Subcutaneous adipose tissue (tissue), 4 donors: Measurements from ENCODE around the gene SLC33A1. TPM values are rescaled to one million over a fixed set of nuclear protein-coding genes. Genes with fewer than 3 reads are reported as not detected.

Source experiments
- CTCF ChIP-seq: fragments of 450-650 bp; IDR thresholded peaks from one replicate; pipeline ENCODE4 v1.5.1; 2016; ENCODE audit warnings: low read depth, mild to moderate bottlenecking, control low read depth, antibody characterized with exemption, moderate library complexity
- total RNA-seq, 4 donors: library from RNA; depleted of rRNA; stranded (reverse); fragments of >200 nt; gene quantifications; one replicate each; pipeline ENCODE4 v1.1.0, GENCODE V29; 2016

SLC33A1 gene
- total RNA-seq, 4 donors from 2014 or later = 17.0 to 33.4 (median 23.8) TPM

DNA sequence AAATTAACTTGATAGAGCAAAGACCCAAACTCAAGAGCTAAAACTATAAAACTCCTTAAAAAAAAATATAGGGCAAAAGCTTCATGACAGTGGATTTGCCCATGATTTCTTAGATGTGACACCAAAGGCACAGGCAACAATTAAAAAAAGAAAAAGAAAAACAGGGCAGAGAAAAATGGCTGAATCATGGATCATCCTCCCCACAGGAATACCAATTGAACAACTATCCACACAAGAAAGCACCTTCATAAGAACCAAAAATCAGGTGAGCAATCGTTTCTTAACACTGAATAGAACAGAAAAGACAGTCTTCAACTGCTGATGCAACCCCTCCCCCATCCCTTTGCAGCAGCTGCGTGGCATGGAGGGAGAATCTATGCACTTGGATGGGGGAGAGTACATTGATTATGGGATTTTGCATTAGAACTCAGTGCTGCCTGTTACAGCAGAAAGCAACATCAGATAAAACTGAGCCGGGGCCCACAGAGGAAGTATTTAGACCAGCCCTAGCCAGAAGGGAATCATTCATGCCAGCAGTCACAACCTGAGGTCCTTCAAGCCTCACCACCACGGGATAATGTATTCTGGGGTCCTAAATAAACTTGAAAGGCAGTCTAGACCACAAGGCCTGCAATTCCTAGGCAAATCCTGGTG is 63.8 kb downstream of the SLC33A1 start:
- no peak for TF ChIP-seq CTCF

DNA sequence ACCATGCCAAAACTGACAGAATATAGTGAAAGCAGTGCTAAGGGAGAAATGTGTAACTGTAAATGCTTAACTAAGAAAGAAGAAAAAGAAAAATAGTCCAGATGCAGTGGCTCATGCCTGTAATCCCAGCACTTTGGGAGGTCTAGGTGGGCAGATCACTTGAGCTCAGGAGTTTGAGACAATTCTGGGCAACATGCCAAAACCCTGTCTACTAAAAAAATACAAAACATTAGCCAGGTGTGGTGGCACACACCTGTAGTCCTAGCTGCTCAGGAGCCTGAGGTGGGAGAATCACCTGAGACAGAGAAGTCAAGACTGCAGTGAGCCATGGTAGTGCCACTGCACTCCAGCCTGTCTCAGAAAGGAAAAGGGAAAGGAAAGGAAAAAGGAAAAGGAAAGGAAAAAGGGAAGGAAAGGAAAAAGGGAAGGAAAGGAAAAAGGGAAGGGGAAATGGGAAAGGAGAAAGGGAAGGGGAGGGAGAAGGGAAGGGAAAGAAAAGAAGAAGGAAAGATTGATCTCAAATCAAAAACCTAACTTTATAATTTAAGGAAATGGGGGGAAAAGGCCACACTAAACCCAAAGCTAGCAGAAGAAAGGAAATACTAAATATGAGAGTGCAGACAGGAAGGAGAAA is 68.4 kb downstream of the SLC33A1 start:
- TF ChIP-seq CTCF = no peak

GRCh38 chr3:155782390-155782953 is 71.8 kb downstream of the SLC33A1 start:
- TF ChIP-seq CTCF = no peak

DNA sequence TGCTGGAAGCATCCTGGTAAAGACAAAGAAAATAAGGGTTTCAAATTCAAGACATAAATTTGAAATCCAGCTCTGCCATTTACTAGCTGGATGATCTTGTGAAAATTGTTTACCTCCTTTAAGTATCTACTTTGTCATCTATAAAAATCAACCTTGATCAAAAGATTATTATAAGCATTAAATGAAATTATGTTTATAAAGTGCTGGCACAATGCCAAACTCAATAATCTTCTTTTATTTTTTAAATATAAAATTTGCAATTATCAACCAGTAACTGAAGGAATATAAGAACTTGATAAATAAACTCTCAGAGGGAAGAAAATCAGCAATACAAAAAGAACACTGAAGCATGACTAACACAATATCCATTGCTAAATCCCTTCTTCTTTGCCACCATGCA is 73.9 kb downstream of the SLC33A1 start:
- no peak for TF ChIP-seq CTCF

DNA sequence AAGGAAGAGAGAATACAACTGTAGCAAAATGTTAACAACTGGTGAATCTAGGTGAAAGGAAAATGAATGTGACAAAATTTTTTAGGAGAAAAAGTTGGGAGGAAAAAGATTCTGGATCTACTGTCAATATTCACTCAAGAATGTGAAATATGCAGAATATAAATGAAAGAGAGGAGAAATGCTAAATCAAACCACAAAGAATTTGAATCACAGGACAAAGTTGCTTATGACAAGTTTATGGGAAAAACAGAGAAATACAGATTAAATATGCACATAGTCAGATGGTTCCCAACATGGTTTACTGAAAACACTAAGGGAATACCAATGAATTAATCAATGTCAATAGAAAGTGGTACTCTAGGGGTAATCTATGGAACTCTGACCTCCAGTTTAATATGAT is 75.8 kb downstream of the SLC33A1 start:
- no peak for TF ChIP-seq CTCF

DNA sequence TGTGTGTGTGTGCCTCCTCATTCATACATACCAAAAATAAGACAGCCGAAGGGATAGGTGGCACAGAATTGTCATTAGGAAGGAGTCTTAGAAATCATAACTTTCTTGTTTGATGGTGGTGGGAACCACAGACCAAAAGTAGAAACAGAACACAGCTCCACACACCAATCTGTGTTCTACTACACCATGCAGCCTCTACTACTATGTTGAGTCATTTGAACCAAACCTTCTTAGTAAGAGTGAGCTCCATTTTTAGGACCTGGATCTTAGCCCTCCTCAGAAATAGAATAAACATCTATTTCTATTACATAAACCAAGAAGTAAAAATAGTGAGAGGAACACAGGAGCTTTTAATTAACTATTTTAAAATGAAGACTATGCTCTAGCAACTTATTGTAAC is 81.4 kb downstream of the SLC33A1 start:
- TF ChIP-seq CTCF = no peak

GRCh38 chr3:155771126-155771525 is 83.1 kb downstream of the SLC33A1 start:
- no peak for TF ChIP-seq CTCF

Other genes with a start within 250 kb of the SLC33A1 start
- gene PLCH1, start 109.4 kb downstream of the SLC33A1 start, total RNA-seq = under 1 TPM in 1 of 4 donors, not detected in 3; under 0.01 TPM
- gene C3orf33, start 48.1 kb downstream of the SLC33A1 start, total RNA-seq = 1 to 10 TPM in 3 of 4 donors, not detected in 1; 2.6 to 3.4 (median 2.9) TPM
- 10 to 100 TPM; 27.1 to 37.5 (median 29.5) TPM for gene GMPS, start 16.2 kb upstream of the SLC33A1 start, total RNA-seq